Subcutaneous abdominal adipose tissue (tissue), 5 donors: Measurements from ENCODE around the gene CEMIP2.
A peak's percentile ranks its signal among the peaks of the same experiment; 100 is the strongest.

Source experiments
- H3K27ac ChIP-seq: one replicate; pipeline ENCODE4 v1.7.0; 2013; ENCODE audit warnings: low read depth, mild to moderate bottlenecking, inconsistent platforms, low read length, moderate library complexity
- H3K27me3 ChIP-seq, 5 donors: one replicate each; pipeline ENCODE4 v1.7.0; 2013; ENCODE audit warnings: low read length in 5 of 5, inconsistent platforms in 1 of 5; ENCODE audit not compliant: control insufficient read depth in 5 of 5, insufficient read depth in 4 of 5
- H3K36me3 ChIP-seq, 5 donors: one replicate each; pipeline ENCODE4 v1.7.0; 2013; ENCODE audit warnings: low read length in 5 of 5; ENCODE audit not compliant: control insufficient read depth in 5 of 5, insufficient read depth in 5 of 5
- H3K4me1 ChIP-seq, 5 donors: one replicate each; pipeline ENCODE4 v1.7.0; 2013; ENCODE audit warnings: low read length in 5 of 5, mild to moderate bottlenecking in 3 of 5, moderate library complexity in 1 of 5; ENCODE audit not compliant: control insufficient read depth in 5 of 5, insufficient read depth in 5 of 5
- H3K4me3 ChIP-seq, 5 donors: one replicate each; pipeline ENCODE4 v1.7.0; 2013; ENCODE audit warnings: low read length in 5 of 5, low read depth in 1 of 5
- H3K9ac ChIP-seq, 5 donors: one replicate each; pipeline ENCODE4 v1.7.0; 2013; ENCODE audit warnings: low read length in 5 of 5, mild to moderate bottlenecking in 4 of 5, moderate library complexity in 3 of 5
- H3K9me3 ChIP-seq, 5 donors: one replicate each; pipeline ENCODE4 v1.7.0; 2013; ENCODE audit warnings: low read length in 5 of 5; ENCODE audit not compliant: control insufficient read depth in 5 of 5
- donor health status: healthy.
- donor health status: healthy.
- donor health status: healthy.
- donor health status: healthy.
- donor health status: healthy.

The CEMIP2 gene

DNA sequence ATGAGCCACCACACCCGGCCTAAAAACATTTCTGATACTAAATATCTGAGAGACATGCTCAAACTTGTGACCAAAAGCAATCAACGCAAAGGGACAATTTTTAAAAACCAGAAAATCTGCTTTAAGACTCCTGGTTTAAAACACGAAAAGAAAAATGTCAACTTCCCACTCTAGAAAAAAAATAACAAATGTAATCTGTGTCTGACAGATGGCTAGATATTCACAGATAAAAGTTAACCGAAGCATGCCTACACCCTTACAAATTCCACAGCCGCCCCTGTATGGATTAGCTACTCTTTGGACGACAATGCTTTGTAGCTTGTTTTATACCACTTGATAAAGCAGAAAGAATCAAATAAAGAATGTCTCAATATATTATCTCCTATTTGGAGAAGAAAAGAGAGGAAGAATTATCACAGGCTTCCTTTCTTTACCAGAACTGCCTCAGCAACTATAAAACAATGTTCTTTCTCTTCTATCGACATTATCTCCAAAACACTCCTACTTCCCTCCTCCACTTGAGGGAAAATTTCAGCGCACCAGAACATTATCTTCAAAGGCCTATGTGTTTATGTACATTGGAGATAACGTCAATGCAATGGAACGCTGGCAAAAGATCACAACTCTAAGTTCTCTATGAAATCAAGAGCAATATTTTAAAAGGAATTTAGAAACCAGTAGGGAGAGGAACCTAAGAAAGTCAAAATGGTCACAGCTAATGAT lies 26.2 kb downstream of the CEMIP2 start:
- Histone ChIP-seq H3K27me3 (no peaks in the 10 kb centered on the region), H3K4me3 (no peak overlapping the region), H3K9me3 (no peaks in the 10 kb centered on the region), H3K36me3 (peaks cover 6 to 42% (median 15%) of the 10 kb centered on the region in 5 donors), H3K4me1 (peaks cover 0 to 8% (median 4%) of the 10 kb centered on the region in 5 donors), H3K27ac (no peak overlapping the region), H3K9ac (no peak overlapping the region)

DNA sequence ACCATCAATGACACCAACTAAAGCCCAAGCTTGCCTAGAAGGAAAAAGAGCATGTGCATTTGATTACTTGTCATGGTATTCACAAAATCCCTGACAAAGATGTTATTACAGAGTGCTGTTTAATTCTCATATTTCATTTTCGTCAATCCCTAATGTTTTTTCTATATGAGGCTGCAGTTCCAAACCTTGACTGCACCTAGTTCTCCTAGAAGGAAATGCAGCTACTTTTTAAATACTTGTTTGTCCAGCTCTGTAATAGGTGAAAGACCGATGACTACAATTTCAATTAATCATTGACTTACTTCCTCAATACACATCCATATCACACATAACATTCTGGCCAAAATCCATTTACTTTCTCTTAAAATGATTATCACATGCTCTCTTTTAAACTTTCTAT lies 28.1 kb downstream of the CEMIP2 start:
- Histone ChIP-seq H3K9me3 (no peaks in the 10 kb centered on the region), H3K27ac (no peak overlapping the region), H3K4me3 (no peak overlapping the region), H3K27me3 (no peaks in the 10 kb centered on the region), H3K36me3 (peaks cover 13 to 50% (median 21%) of the 10 kb centered on the region in 5 donors), H3K4me1 (peaks cover 0 to 4% (median 0%) of the 10 kb centered on the region in 5 donors), H3K9ac (no peak overlapping the region)

DNA sequence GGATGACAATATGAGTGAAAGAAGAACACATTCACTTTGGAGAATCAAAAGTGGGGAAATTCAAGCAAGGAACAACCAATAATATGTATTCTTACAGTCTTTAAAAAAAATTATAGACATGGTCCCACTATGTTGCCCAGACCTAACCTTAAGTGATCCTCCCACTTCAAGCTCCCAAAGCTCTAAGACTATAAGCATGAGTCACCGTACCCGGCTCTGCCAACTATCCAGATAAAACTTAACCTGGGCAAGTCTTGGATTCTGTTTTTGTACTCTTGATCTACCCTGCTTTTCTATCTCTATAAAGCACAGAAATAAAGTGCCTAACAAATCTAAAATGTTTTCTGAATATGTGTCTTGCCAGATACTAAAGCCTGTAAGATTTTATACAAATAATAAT lies 30.9 kb downstream of the CEMIP2 start:
- Histone ChIP-seq H3K27me3 (no peaks in the 10 kb centered on the region), H3K27ac (no peak overlapping the region), H3K9me3 (no peaks in the 10 kb centered on the region), H3K4me1 (peaks cover 0 to 8% (median 5%) of the 10 kb centered on the region in 5 donors), H3K36me3 (peaks cover 21 to 51% (median 31%) of the 10 kb centered on the region in 5 donors), H3K9ac (no peak overlapping the region), H3K4me3 (no peak overlapping the region)

DNA sequence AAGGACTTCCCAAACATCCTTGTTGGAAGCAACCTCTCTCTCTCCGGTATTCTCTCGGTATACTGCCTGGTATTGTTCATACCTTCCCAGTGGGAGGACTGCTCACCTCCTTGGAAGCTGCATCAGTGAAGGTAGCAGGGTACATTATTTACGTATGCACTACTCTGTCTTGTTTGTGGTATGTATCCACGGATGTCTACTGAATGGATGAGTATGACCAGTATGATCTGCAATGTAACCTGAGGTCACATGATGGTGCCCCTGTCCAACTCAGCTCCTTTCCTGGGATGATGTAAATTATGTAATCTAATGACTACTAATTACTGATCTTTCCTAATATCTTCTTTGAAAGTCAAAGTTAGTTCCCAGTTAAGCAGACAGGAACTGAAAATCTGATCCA lies 32.1 kb downstream of the CEMIP2 start:
- H3K4me3 ChIP-seq, result no peak overlapping the region
- H3K27me3 ChIP-seq, result no peaks in the 10 kb centered on the region
- H3K9ac ChIP-seq, result no peak overlapping the region
- H3K9me3 ChIP-seq, result no peaks in the 10 kb centered on the region
- H3K36me3 ChIP-seq, result peaks cover 25 to 63% (median 35%) of the 10 kb centered on the region in 5 donors
- no peak overlapping the region for H3K27ac ChIP-seq
- H3K4me1 ChIP-seq, result peaks cover 0 to 8% (median 5%) of the 10 kb centered on the region in 5 donors

DNA sequence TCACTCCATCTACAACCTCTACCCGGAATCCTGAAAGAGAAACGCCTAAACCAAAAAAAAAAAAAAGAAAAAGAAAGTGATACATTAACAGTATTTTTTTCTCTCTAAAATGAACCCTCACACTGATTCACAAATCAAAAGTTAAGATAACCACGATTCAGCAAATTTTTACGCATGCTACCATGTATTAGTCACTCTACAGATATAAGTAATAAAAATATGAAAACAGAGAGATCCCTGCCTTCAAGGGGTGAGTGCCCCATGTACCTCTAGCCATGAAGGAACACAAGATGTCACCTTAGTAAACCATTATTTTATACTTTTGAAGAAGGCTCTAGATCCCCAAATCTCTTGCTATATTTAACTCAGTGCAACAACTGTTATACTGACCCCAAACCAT lies 33.4 kb downstream of the CEMIP2 start:
- H3K9ac ChIP-seq, result no peak overlapping the region
- peak overlapping the region; percentile 35 for H3K27ac ChIP-seq
- H3K36me3 ChIP-seq, result peaks cover 36 to 70% (median 42%) of the 10 kb centered on the region in 5 donors
- H3K9me3 ChIP-seq, result no peaks in the 10 kb centered on the region
- no peak overlapping the region for H3K4me3 ChIP-seq
- H3K27me3 ChIP-seq, result no peaks in the 10 kb centered on the region
- H3K4me1 ChIP-seq, result peaks cover 0 to 8% (median 5%) of the 10 kb centered on the region in 5 donors

DNA sequence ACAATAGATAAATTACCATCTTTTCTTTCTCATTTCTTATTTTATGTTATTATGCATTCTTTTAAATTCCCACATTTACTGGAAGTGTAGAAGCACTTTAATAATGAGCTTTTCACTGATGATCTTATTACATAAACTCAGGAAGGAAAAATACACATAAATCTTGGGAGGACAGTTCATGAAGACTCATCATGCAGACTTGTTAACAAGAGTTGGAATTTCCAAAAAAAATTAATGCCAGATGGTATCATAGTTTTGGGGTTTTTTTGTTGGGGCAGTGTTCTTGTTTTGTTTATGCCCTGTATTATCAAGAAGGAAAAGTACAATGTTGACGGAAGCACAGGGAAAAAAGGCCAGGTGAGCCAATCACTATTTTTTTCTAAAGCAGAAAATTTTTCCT lies 35.1 kb downstream of the CEMIP2 start:
- peak overlapping the region; percentile 37 for H3K27ac ChIP-seq
- H3K4me1 ChIP-seq, result peaks cover 0 to 7% (median 5%) of the 10 kb centered on the region in 5 donors
- no peak overlapping the region for H3K4me3 ChIP-seq
- no peak overlapping the region for H3K9ac ChIP-seq
- no peaks in the 10 kb centered on the region for H3K27me3 ChIP-seq
- peaks cover 42 to 75% (median 56%) of the 10 kb centered on the region in 5 donors for H3K36me3 ChIP-seq
- H3K9me3 ChIP-seq, result no peaks in the 10 kb centered on the region

DNA sequence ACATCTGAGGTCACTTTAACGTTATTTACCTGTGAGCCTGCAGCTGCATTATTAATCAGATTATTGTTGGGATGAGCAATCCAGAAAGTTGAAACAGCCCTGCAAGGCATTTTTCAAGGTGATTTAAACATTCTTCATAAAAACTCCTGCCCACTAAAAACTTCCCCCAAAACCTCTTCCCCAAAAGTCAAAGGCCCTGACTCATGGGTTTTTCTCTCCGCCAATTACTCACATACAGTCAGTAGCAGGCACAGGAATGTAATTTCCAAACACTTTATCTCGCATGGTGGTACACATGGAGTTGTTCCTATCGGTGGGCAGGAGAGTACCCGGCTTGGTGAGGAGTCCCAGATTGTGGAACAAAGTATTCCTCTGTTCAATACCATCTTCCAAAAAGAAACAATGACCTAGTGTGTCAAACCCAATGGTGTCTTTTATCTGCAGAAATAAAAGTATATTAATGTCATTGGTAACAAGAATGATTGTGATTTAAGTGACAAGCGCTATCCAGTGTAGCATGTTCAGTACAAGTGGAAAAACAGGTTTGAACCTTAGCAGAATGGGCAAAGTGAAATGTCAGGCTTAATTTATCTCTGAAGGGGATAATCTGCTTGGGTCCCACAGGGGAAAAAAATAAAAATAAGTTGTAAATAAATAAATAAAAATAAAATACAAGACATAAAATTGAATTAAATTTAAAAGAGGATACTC lies 38.3 kb downstream of the CEMIP2 start:
- no peak overlapping the region for H3K9ac ChIP-seq
- peaks cover 0 to 5% (median 4%) of the 10 kb centered on the region in 5 donors for H3K4me1 ChIP-seq
- peaks cover 50 to 75% (median 58%) of the 10 kb centered on the region in 5 donors for H3K36me3 ChIP-seq
- no peak overlapping the region for H3K27ac ChIP-seq
- no peak overlapping the region for H3K4me3 ChIP-seq
- H3K27me3 ChIP-seq, result no peaks in the 10 kb centered on the region
- no peaks in the 10 kb centered on the region for H3K9me3 ChIP-seq

DNA sequence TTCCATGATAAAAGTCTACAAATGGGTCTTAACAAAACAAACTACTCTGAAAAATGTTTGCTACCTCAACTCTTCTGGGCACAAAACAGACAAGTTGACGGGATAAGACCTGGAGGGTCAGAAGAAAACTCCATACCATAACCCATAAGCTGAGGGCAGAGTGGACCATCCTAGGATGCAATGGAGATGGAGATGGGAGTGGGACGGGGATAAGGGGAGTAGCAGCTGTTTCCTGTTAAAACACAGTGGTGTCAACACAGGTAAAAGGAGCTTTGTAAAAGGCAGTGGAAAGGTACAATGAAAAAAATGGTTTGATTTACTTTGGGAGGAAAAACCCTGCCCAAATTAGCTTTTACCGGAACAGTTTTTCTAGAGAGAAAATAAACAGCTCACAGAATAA lies 41.6 kb downstream of the CEMIP2 start:
- Histone ChIP-seq H3K27me3 (no peaks in the 10 kb centered on the region), H3K36me3 (peaks cover 59 to 84% (median 63%) of the 10 kb centered on the region in 5 donors), H3K9ac (no peak overlapping the region), H3K27ac (no peak overlapping the region), H3K4me3 (no peak overlapping the region), H3K9me3 (no peaks in the 10 kb centered on the region), H3K4me1 (no peaks in the 10 kb centered on the region)

DNA sequence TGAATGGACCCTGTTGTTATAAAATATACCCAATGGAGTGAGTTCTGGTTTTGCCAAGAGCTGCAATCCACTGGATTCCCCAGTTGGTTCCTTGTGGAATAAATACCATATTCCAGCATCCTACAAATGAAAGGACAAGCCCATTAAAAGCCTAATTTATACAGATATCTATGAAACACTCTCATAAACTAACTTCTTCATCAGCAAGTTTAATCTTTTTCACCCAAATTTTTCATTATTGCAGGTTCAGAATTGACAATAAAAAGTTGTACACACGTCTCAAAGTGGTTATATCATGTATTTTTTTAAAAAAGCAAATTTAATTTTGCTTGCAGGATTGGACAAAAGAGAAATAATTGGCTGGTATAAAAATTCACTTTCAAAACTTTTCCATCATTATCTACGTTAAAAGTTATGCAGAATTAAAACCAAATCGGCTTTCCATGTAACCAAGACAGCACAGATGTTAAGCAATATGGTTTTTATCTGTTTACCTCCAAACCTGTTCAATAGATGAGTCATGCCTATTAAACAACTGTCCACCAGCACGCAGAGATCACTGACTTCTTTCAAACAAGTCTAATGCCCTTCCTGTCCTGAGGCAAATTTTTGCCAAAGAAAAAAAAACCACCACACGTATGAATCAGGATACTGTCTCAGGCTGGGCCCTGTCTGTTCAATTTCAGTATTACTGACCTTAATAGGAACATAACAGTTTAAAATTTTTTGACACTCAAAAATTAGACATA lies 42.5 kb downstream of the CEMIP2 start:
- H3K9ac ChIP-seq, result no peak overlapping the region
- H3K36me3 ChIP-seq, result peaks cover 58 to 82% (median 66%) of the 10 kb centered on the region in 5 donors

DNA sequence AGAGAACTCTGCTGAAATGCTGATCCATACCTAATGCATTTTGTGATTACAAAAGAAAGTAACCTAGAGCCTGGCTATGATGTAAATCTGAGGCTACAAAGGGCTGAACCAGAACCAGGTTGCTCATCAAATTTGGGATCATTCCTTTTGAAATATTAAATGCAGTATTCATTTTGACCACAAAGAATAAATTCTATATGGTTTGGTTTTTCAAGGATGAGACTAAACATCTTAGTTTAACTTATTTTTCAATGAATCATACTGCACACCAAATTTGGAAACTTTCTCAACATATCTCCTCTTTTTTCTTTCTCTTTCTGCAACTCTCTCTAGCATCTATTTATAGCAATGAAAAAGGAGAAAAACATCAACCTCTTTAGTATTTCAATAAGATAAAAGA lies 46.5 kb downstream of the CEMIP2 start:
- H3K9me3 ChIP-seq, result no peaks in the 10 kb centered on the region
- H3K9ac ChIP-seq, result no peak overlapping the region
- peaks cover 0 to 8% (median 6%) of the 10 kb centered on the region in 5 donors for H3K4me1 ChIP-seq
- H3K27ac ChIP-seq, result no peak overlapping the region
- no peak overlapping the region for H3K4me3 ChIP-seq
- peaks cover 35 to 63% (median 53%) of the 10 kb centered on the region in 5 donors for H3K36me3 ChIP-seq
- H3K27me3 ChIP-seq, result no peaks in the 10 kb centered on the region

More for the DNA sequence above, 42.5 kb downstream of the CEMIP2 start:
- H3K27me3 ChIP-seq, result no peaks in the 10 kb centered on the region
- H3K4me3 ChIP-seq, result no peak overlapping the region
- no peaks in the 10 kb centered on the region for H3K4me1 ChIP-seq
- no peaks in the 10 kb centered on the region for H3K9me3 ChIP-seq
- no peak overlapping the region for H3K27ac ChIP-seq
